Transverse colon (tissue), 4 donors: Measurements from ENCODE around the gene USP2. TPM values are rescaled to one million over a fixed set of nuclear protein-coding genes. Genes with fewer than 3 reads are reported as not detected.

Experiments used
- DNase-seq: peaks from one replicate; pipeline ENCODE4 v3.0.0-alpha.2; 2019
- H3K27ac ChIP-seq, 4 donors: fragments of 200-600 bp; sonication (generic); 2 replicates each; pipeline ENCODE4 v1.5.1; 2016 to 2018; ENCODE audit warnings: inconsistent platforms in 4 of 4
- H3K27me3 ChIP-seq: fragments of 200-600 bp; sonication (generic); 2 replicates; pipeline ENCODE4 v1.5.1; 2017; ENCODE audit warnings: inconsistent platforms
- H3K36me3 ChIP-seq, 4 donors: fragments of 200-600 bp; sonication (generic); 2 replicates each; pipeline ENCODE4 v1.5.1; 2017 to 2019; ENCODE audit warnings: inconsistent platforms in 4 of 4
- H3K4me1 ChIP-seq, 4 donors: fragments of 200-600 bp; sonication (generic); 2 replicates each; pipeline ENCODE4 v1.5.1; 2017 to 2020; ENCODE audit warnings: inconsistent platforms in 4 of 4
- H3K4me3 ChIP-seq, 4 donors: fragments of 200-600 bp; sonication (generic); 1 replicate in 1 of 4; 2 replicates in 3 of 4; pipeline versions ENCODE4 v1.5.1 to v1.6.1; 2017 to 2019; ENCODE audit warnings: inconsistent platforms in 4 of 4
- H3K9me3 ChIP-seq, 2 donors: fragments of 200-600 bp; sonication (generic); 2 replicates each; pipeline ENCODE4 v1.5.1; 2017 to 2019; ENCODE audit warnings: inconsistent platforms in 2 of 2
- CTCF ChIP-seq, 5 experiments: fragments of 200-600 bp in 3 of 5; fragments of 450-650 bp in 2 of 5; sonication (generic) in 3 of 5; IDR thresholded peaks; 1 replicate in 2 of 5; 2 replicates in 3 of 5; pipeline ENCODE4 v1.5.1; 2016 to 2017; ENCODE audit warnings: antibody characterized with exemption in 5 of 5, inconsistent platforms in 3 of 5, mild to moderate bottlenecking in 2 of 5, moderate library complexity in 1 of 5
- EP300 ChIP-seq: sonication (generic); formaldehyde crosslinking; IDR thresholded peaks from one replicate; pipeline ENCODE4 v1.6.1; 2017; ENCODE audit warnings: antibody characterized with exemption, low read depth
- POLR2A ChIP-seq: fragments of 450-650 bp; IDR thresholded peaks from one replicate; pipeline ENCODE4 v1.6.1; 2016; ENCODE audit warnings: antibody characterized with exemption, mild to moderate bottlenecking, moderate library complexity
- POLR2AphosphoS5 ChIP-seq, 3 donors: sonication (generic); formaldehyde crosslinking; IDR thresholded peaks; one replicate each; pipeline ENCODE4 v1.6.1; 2016; ENCODE audit warnings: antibody characterized with exemption in 3 of 3
- whole genome bisulfite sequencing, 2 donors: methylation state at CpG; one replicate each; pipeline ENCODE4 v1.1.5; 2018; ENCODE audit warnings: low coverage in 1 of 2; 5-methylcytosine and 5-hydroxymethylcytosine counted together
- in situ Hi-C, 4 donors: fragments of 200-750 bp; cut with MboI; loops; one replicate each; pipeline versions ENCODE4 v1.15.0 to v1.15.1; 2017; ENCODE audit warnings: low sequenced_read_pairs in 3 of 4, low pct_ligation_motif_present in 1 of 4, low pct_unique_long_range_greater_than_20kb in 1 of 4
- intact Hi-C: fragments of 100-400 bp; cut with DNase I; formaldehyde crosslinking; loops from one replicate; pipeline ENCODE4 v1.15.1; 2023; ENCODE audit warnings: low total_unique reads
- total RNA-seq, 4 donors: library from RNA; depleted of rRNA; stranded (reverse); fragments of >200 nt; gene quantifications; one replicate each; pipeline ENCODE4 v1.1.0, GENCODE V29; 2016

USP2 gene
- total RNA-seq, 4 donors from 2014 or later, result 9.8 to 26.6 (median 22.7) TPM

GRCh38 chr11:119404872-119405271, 23.4 kb upstream of the USP2 start:
- Histone ChIP-seq H3K9me3 (peaks cover 8 to 11% of the 10 kb centered on the region in 2 donors), H3K27me3 (peaks cover 6% of the 10 kb centered on the region), H3K36me3 (no peaks in the 10 kb centered on the region), H3K4me1 (no peaks in the 10 kb centered on the region), H3K27ac (no peak overlapping the region), H3K4me3 (no peak overlapping the region)
- in situ Hi-C loops (no loop called here), intact Hi-C loops (no loop called here)
- TF ChIP-seq POLR2AphosphoS5 (IDR thresholded peaks at IDR 0.05) (no peak), CTCF (IDR thresholded peaks at IDR 0.05) (no peak), POLR2A (no peak), EP300 (no peak)
- 69 to 96% methylated on average over 2 of the region's 2 CpGs for WGBS, 2 donors
- DNase-seq, result no peak

- TF ChIP-seq POLR2AphosphoS5 (IDR thresholded peaks at IDR 0.05), result no peak
- no peak for TF ChIP-seq EP300
- no peak for TF ChIP-seq CTCF (IDR thresholded peaks at IDR 0.05)
- TF ChIP-seq POLR2A, result no peak
- Histone ChIP-seq H3K36me3 (no peaks in the 10 kb centered on the region), H3K27me3 (peaks cover 6% of the 10 kb centered on the region), H3K27ac (no peak overlapping the region), H3K4me3 (no peak overlapping the region), H3K9me3 (peaks cover 12 to 17% of the 10 kb centered on the region in 2 donors), H3K4me1 (no peaks in the 10 kb centered on the region)
- WGBS, 2 donors, result 55 to 56% methylated on average over 2 to 5 of the region's 5 CpGs
- in situ Hi-C loops (no loop called here), intact Hi-C loops (no loop called here)
- DNase-seq, result no peak
Observed at GRCh38 chr11:119403021-119403420, 21.5 kb upstream of the USP2 start.

- TF ChIP-seq POLR2AphosphoS5 (IDR thresholded peaks at IDR 0.05), result no peak
- TF ChIP-seq CTCF (IDR thresholded peaks at IDR 0.05), result no peak
- TF ChIP-seq EP300, result no peak
- no peak for TF ChIP-seq POLR2A
- intact Hi-C loops (no loop called here), in situ Hi-C loops (no loop called here)
- WGBS, 2 donors, result 73 to 100% methylated on average over 2 to 8 of the region's 8 CpGs
- Histone ChIP-seq H3K36me3 (no peaks in the 10 kb centered on the region), H3K27me3 (peaks cover 6% of the 10 kb centered on the region), H3K4me1 (no peaks in the 10 kb centered on the region), H3K9me3 (peaks cover 14 to 20% of the 10 kb centered on the region in 2 donors), H3K4me3 (no peak overlapping the region), H3K27ac (no peak overlapping the region)
- no peak for DNase-seq
Observed at GRCh38 chr11:119402470-119402869, 21.0 kb upstream of the USP2 start.

- Histone ChIP-seq H3K27me3 (peaks cover 6% of the 10 kb centered on the region), H3K36me3 (no peaks in the 10 kb centered on the region), H3K4me1 (no peaks in the 10 kb centered on the region), H3K27ac (no peak overlapping the region), H3K9me3 (peaks cover 14 to 20% of the 10 kb centered on the region in 2 donors), H3K4me3 (no peak overlapping the region)
- in situ Hi-C loops, result no loop called here
- TF ChIP-seq CTCF (IDR thresholded peaks at IDR 0.05) (no peak), POLR2A (no peak), POLR2AphosphoS5 (IDR thresholded peaks at IDR 0.05) (no peak), EP300 (no peak)
- DNase-seq, result no peak
- intact Hi-C loops, result no loop called here
Observed at GRCh38 chr11:119400860-119401259, 19.4 kb upstream of the USP2 start.
